Chondrocyte (in vitro differentiated cells): ENCODE data around the gene FAM78A. TPM values are rescaled to one million over a fixed set of nuclear protein-coding genes. Genes with fewer than 3 reads are reported as not detected.
"Not testable (repeated sequence)": the region's sequence is repeated elsewhere in the genome, so short reads cannot be mapped to it uniquely, and the experiment has no call there.

Source experiments
- DNase-seq: peaks from one replicate; pipeline ENCODE4 v3.0.0; 2021; ENCODE audit warnings: mixed read lengths, low spot score
- H3K27ac Mint-ChIP-seq: one replicate; pipeline ENCODE4 v1.8.0; 2021; ENCODE audit warnings: mild to moderate bottlenecking, moderate library complexity, mixed read lengths; ENCODE audit not compliant: unreplicated experiment
- H3K27me3 Mint-ChIP-seq: 2 replicates; pipeline ENCODE4 v1.8.0; 2021; ENCODE audit warnings: low read depth, mixed read lengths
- H3K36me3 Mint-ChIP-seq: 2 replicates; pipeline ENCODE4 v1.8.0; 2021; ENCODE audit warnings: low read depth, mixed read lengths
- H3K4me1 Mint-ChIP-seq: 2 replicates; pipeline ENCODE4 v1.8.0; 2021; ENCODE audit warnings: low read depth, mild to moderate bottlenecking, mixed read lengths
- H3K4me3 Mint-ChIP-seq: one replicate; pipeline ENCODE4 v1.8.0; 2021; ENCODE audit warnings: mild to moderate bottlenecking, moderate library complexity, mixed read lengths; ENCODE audit not compliant: unreplicated experiment
- H3K9me3 Mint-ChIP-seq: 2 replicates; pipeline ENCODE4 v1.8.0; 2021; ENCODE audit warnings: low read depth, mixed read lengths
- total RNA-seq: library from RNA; stranded (reverse); gene quantifications from 3 replicates; pipeline ENCODE4 v1.2.1, GENCODE V29; 2021
- TF ChIP-seq, protein P1 (sequence below): fragments of 200-600 bp; sonication (generic); IDR thresholded peaks from 2 replicates; pipeline ENCODE4 v1.5.0; 2021; ENCODE audit warnings: antibody characterized with exemption, mild to moderate bottlenecking, moderate library complexity

Gene FAM78A
- total RNA-seq, 1 donor from 2014 or later: 1.6 TPM

DNA sequence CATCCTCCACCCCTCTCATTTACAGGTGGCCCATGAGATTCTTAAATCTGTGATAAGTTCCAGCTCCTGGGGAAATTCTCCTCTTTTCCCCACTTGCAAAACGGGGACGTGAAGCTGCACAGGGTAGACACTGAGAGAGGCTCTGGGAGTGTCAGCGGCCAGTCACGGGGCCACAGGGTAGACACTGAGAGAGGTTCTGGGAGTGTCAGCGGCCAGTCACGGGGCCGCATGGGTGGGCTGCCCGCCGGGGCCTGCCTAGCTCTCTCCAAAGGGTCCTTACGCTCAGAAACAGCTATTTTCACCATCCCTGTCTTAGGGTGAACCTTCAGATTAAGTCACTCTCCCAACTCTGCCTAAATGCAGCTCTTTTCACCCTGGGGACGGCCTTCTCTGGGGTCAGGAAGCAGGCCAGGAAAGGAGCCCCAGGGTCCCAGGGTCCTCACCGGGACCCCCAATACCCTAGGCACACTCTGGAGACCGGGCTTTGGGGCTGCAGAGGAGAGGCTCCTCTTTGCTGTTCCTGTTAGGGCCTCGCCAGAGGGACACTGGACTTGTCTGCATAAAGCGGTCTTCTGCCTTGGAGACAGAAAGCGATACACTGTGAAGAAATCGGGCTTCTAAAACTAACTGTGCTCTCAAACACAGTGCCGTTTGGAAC, 1.5 kb downstream of the FAM78A start:
- TF ChIP-seq, protein P1, sequence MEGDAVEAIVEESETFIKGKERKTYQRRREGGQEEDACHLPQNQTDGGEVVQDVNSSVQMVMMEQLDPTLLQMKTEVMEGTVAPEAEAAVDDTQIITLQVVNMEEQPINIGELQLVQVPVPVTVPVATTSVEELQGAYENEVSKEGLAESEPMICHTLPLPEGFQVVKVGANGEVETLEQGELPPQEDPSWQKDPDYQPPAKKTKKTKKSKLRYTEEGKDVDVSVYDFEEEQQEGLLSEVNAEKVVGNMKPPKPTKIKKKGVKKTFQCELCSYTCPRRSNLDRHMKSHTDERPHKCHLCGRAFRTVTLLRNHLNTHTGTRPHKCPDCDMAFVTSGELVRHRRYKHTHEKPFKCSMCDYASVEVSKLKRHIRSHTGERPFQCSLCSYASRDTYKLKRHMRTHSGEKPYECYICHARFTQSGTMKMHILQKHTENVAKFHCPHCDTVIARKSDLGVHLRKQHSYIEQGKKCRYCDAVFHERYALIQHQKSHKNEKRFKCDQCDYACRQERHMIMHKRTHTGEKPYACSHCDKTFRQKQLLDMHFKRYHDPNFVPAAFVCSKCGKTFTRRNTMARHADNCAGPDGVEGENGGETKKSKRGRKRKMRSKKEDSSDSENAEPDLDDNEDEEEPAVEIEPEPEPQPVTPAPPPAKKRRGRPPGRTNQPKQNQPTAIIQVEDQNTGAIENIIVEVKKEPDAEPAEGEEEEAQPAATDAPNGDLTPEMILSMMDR: no peak
- Mint-ChIP-seq H3K9me3 (no peaks in the 10 kb centered on the region), H3K4me1 (peaks cover 2% of the 10 kb centered on the region), H3K27ac (no peak overlapping the region), H3K4me3 (no peak overlapping the region), H3K27me3 (peaks cover 2% of the 10 kb centered on the region), H3K36me3 (no peaks in the 10 kb centered on the region)
- DNase-seq: no peak

GRCh38 chr9:131273856-131274673, 2.2 kb downstream of the FAM78A start:
- peaks cover 2% of the 10 kb centered on the region for H3K27me3 Mint-ChIP-seq
- no peaks in the 10 kb centered on the region for H3K36me3 Mint-ChIP-seq
- H3K4me1 Mint-ChIP-seq: peaks cover 2% of the 10 kb centered on the region
- TF ChIP-seq, protein P1: no peak
- no peak overlapping the region for H3K27ac Mint-ChIP-seq
- no peak overlapping the region for H3K4me3 Mint-ChIP-seq
- H3K9me3 Mint-ChIP-seq: no peaks in the 10 kb centered on the region
- no peak for DNase-seq

GRCh38 chr9:131273146-131273855, 3.0 kb downstream of the FAM78A start:
- no peak overlapping the region for H3K4me3 Mint-ChIP-seq
- DNase-seq: no peak

DNA sequence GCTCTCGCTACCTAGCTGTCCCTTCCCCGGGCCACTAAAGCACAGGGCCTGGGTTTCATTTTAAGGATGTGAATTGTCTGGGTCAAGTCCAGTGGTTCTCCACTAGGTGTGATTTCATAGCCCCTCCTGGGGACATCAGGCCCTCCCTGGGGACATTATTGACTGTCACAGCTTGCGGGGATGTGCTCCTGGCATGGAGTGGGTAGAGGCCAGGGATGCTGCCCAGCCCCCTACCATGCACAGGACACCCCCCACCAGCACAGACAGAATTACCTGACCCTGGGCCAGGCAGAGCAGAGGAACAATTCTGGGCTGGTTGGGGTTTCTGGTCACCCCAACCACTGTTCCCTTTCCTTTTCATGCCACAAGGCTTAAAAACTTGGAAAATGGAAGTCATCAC, 4.1 kb downstream of the FAM78A start:
- no peak overlapping the region for H3K4me3 Mint-ChIP-seq
- H3K27ac Mint-ChIP-seq: no peak overlapping the region
- DNase-seq: no peak
- H3K36me3 Mint-ChIP-seq: no peaks in the 10 kb centered on the region
- H3K27me3 Mint-ChIP-seq: peaks cover 2% of the 10 kb centered on the region
- TF ChIP-seq, protein P1: no peak
- H3K4me1 Mint-ChIP-seq: peaks cover 2% of the 10 kb centered on the region
- no peaks in the 10 kb centered on the region for H3K9me3 Mint-ChIP-seq

More at GRCh38 chr9:131273146-131273855, 3.0 kb downstream of the FAM78A start:
- Mint-ChIP-seq H3K36me3 (no peaks in the 10 kb centered on the region), H3K27me3 (peaks cover 2% of the 10 kb centered on the region), H3K27ac (no peak overlapping the region), H3K4me1 (peaks cover 2% of the 10 kb centered on the region), H3K9me3 (no peaks in the 10 kb centered on the region)
- TF ChIP-seq, protein P1: no peak

DNA sequence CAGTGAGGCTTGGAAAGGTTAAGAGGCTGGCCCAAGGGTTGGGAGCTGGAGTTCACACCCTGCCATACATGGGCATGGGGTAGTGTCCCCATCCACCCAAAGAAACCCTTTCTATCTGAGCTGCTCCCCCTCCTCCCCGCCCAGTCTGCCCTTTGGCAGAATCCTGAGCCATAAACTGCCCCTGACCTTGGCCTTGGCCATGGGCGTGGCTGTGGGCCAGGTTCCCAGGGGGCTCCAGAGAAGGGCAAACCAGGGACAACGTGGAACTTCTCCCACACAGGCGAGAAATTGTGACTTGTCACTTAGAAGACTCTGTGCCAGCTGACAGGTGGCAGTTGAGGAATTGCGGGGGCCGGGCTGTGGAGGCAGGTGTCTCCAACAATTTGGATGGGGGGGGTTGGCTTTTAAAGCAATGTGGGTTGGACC, 4.8 kb downstream of the FAM78A start:
- H3K4me3 Mint-ChIP-seq: no peak overlapping the region
- H3K4me1 Mint-ChIP-seq: peaks cover 2% of the 10 kb centered on the region
- no peak for DNase-seq

DNA sequence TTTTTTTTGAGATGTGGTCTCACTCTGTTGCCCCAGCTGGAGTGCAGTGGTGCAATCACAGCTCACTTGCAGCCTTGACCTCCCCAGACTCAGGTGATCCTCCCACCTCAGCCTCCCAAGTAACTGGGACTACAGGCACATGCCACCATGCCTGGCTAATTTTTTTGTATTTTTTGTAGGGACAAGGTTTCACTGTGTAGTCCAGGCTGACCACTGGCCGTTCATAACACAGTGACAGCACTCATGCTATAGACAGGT, 5.4 kb downstream of the FAM78A start:
- not testable (repeated sequence) for H3K4me1 Mint-ChIP-seq, H3K9me3 Mint-ChIP-seq, H3K4me3 Mint-ChIP-seq, H3K36me3 Mint-ChIP-seq, H3K27me3 Mint-ChIP-seq, H3K27ac Mint-ChIP-seq, DNase-seq

More for the DNA sequence above, 4.8 kb downstream of the FAM78A start:
- no peaks in the 10 kb centered on the region for H3K36me3 Mint-ChIP-seq
- peaks cover 2% of the 10 kb centered on the region for H3K27me3 Mint-ChIP-seq
- no peaks in the 10 kb centered on the region for H3K9me3 Mint-ChIP-seq
- TF ChIP-seq, protein P1: no peak
- H3K27ac Mint-ChIP-seq: no peak overlapping the region
